ENCODE results near the gene CEP152. TPM values are rescaled to one million over a fixed set of nuclear protein-coding genes. Genes with fewer than 3 reads are reported as not detected.
A peak's percentile ranks its signal among the peaks of the same experiment; 100 is the strongest.

CEP152 gene
- polyA plus RNA-seq, 3 donors = 1.0 to 3.8 (median 1.4) TPM

DNA sequence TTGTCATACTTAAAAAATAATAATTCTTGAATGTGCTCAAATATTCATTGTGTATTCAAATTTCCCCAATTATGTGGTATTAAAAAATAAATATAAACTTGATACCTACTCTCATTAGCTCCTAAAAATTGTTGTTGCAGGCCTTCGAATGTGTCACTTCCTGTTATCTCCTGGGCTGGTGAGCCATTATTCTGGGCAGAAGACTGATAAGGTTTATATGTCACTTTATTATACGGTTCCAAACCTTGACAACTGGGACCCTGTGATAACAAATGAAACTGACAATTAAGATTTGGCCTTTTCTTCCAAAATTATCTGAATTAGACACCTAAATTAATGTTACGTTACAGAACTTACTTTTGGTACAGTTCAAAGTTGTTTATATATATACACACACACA lies 15.0 kb downstream of the CEP152 start:
- no peaks in the 10 kb centered on the region for H3K9me3 Mint-ChIP-seq
- no peaks in the 10 kb centered on the region for H3K9me3 ChIP-seq (replicated peaks in 1 of 2; ENCODE audit: control insufficient read depth in 1 of 2, insufficient read depth in 1 of 2, low read length in 2 of 2)
- peaks cover 15 to 18% of the 10 kb centered on the region in 2 donors for H3K36me3 ChIP-seq (replicated peaks in 1 of 2; ENCODE audit: control insufficient read depth in 1 of 2, insufficient read depth in 2 of 2, low read length in 2 of 2)
- H3K4me2 ChIP-seq (replicated peaks; ENCODE audit: extremely low read depth, low read length, poor library complexity, severe bottlenecking) = no peak overlapping the region
- peak in 2 of 3 donors; percentile 11 to 14 for DNase-seq
- peaks cover 8 to 22% of the 10 kb centered on the region in 2 donors for H3K4me1 ChIP-seq (ENCODE audit: control insufficient read depth in 1 of 2, insufficient read depth in 2 of 2, low read length in 2 of 2)
- H3K27ac Mint-ChIP-seq = peak overlapping the region in 2 of 7 donors; percentile 12 to 33
- WGBS (ENCODE audit: insufficient coverage) = no CpG with 5 or more reads among the region's 3 CpGs
- peak overlapping the region in 1 of 2 donors; percentile 99 for H3K27ac ChIP-seq (ENCODE audit: low read depth in 1 of 2, low read length in 2 of 2)
- H3K27me3 Mint-ChIP-seq (ENCODE audit: low read depth in 3 of 3) = no peaks in the 10 kb centered on the region
- no peaks in the 10 kb centered on the region for H4K20me1 ChIP-seq (ENCODE audit: insufficient read depth, low read length)
- H3K27me3 ChIP-seq (ENCODE audit: control insufficient read depth in 2 of 2, insufficient read depth in 2 of 2, low read length in 2 of 2) = no peaks in the 10 kb centered on the region
- peaks cover 16 to 26% of the 10 kb centered on the region in 2 donors for H3K36me3 Mint-ChIP-seq
- intact Hi-C loops (cut with micrococcal nuclease) = no loop called here
- H3K4me1 Mint-ChIP-seq = peaks cover 16% of the 10 kb centered on the region
- H2AFZ ChIP-seq (ENCODE audit: insufficient read depth, low read depth, low read length, poor library complexity, severe bottlenecking) = no peak overlapping the region
- TF ChIP-seq, protein P1, sequence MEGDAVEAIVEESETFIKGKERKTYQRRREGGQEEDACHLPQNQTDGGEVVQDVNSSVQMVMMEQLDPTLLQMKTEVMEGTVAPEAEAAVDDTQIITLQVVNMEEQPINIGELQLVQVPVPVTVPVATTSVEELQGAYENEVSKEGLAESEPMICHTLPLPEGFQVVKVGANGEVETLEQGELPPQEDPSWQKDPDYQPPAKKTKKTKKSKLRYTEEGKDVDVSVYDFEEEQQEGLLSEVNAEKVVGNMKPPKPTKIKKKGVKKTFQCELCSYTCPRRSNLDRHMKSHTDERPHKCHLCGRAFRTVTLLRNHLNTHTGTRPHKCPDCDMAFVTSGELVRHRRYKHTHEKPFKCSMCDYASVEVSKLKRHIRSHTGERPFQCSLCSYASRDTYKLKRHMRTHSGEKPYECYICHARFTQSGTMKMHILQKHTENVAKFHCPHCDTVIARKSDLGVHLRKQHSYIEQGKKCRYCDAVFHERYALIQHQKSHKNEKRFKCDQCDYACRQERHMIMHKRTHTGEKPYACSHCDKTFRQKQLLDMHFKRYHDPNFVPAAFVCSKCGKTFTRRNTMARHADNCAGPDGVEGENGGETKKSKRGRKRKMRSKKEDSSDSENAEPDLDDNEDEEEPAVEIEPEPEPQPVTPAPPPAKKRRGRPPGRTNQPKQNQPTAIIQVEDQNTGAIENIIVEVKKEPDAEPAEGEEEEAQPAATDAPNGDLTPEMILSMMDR (IDR thresholded peaks at IDR 0.05) = no peak
- H3K4me3 ChIP-seq (replicated peaks in 1 of 3; ENCODE audit: low read depth in 2 of 3, low read length in 3 of 3) = no peak overlapping the region
- no peak overlapping the region for H3K4me3 Mint-ChIP-seq
- peaks cover 18% of the 10 kb centered on the region for H3K79me2 ChIP-seq (ENCODE audit: insufficient read depth, low read length)
- no peak overlapping the region for H3K9ac ChIP-seq (ENCODE audit: insufficient read depth, low read length, poor library complexity, severe bottlenecking)

DNA sequence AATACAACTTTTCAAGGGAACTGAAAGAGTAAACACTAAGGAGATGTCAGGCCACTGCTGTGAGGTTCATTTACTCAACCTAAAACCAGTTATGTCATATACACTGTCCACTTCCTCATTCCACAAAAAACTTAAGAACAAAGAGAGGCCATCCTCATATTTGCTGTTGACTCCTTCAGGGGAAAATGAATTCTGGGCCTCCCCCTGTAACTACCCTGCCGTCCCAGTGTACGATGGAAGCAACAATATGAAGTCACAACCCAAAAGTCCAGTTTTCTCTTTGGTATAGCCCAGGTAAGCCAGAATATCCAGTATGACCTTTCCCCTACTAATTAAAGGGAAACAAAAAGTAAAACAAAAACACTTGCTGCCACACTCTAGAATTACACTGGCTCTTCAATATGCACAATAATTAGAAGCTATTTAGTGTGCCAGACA lies 16.2 kb downstream of the CEP152 start:
- H3K27me3 Mint-ChIP-seq (ENCODE audit: low read depth in 3 of 3) = no peaks in the 10 kb centered on the region

More for the DNA sequence above, 16.2 kb downstream of the CEP152 start:
- Histone ChIP-seq H3K27ac (ENCODE audit: low read depth in 1 of 2, low read length in 2 of 2) (peak overlapping the region; percentile 72 to 99), H3K36me3 (replicated peaks in 1 of 2; ENCODE audit: control insufficient read depth in 1 of 2, insufficient read depth in 2 of 2, low read length in 2 of 2) (peaks cover 16 to 29% of the 10 kb centered on the region in 2 donors), H3K4me2 (replicated peaks; ENCODE audit: extremely low read depth, low read length, poor library complexity, severe bottlenecking) (peak overlapping the region; percentile 76), H2AFZ (ENCODE audit: insufficient read depth, low read depth, low read length, poor library complexity, severe bottlenecking) (peak overlapping the region; percentile 91), H4K20me1 (ENCODE audit: insufficient read depth, low read length) (no peaks in the 10 kb centered on the region), H3K9me3 (replicated peaks in 1 of 2; ENCODE audit: control insufficient read depth in 1 of 2, insufficient read depth in 1 of 2, low read length in 2 of 2) (no peaks in the 10 kb centered on the region), H3K4me1 (ENCODE audit: control insufficient read depth in 1 of 2, insufficient read depth in 2 of 2, low read length in 2 of 2) (peaks cover 8 to 22% of the 10 kb centered on the region in 2 donors), H3K79me2 (ENCODE audit: insufficient read depth, low read length) (peaks cover 6% of the 10 kb centered on the region), H3K9ac (ENCODE audit: insufficient read depth, low read length, poor library complexity, severe bottlenecking) (peak overlapping the region; percentile 67), H3K4me3 (replicated peaks in 1 of 3; ENCODE audit: low read depth in 2 of 3, low read length in 3 of 3) (peak overlapping the region; percentile 18 to 65 (median 37)), H3K27me3 (ENCODE audit: control insufficient read depth in 2 of 2, insufficient read depth in 2 of 2, low read length in 2 of 2) (no peaks in the 10 kb centered on the region)
- Mint-ChIP-seq H3K9me3 (no peaks in the 10 kb centered on the region), H3K4me1 (peaks cover 16% of the 10 kb centered on the region), H3K4me3 (peak overlapping the region; percentile 79 to 92), H3K27ac (peak overlapping the region; percentile 96 to 100 (median 99)), H3K36me3 (peaks cover 25 to 38% of the 10 kb centered on the region in 2 donors)
- intact Hi-C loops (cut with micrococcal nuclease) = no loop called here
- TF ChIP-seq, protein P1 (IDR thresholded peaks at IDR 0.05) = no peak
- WGBS (ENCODE audit: insufficient coverage) = 67% methylated on average over 2 of the region's 2 CpGs
- peak; percentile 59 to 71 (median 64) for DNase-seq
